ENCODE measurements around the gene MTFMT. TPM values are rescaled to one million over a fixed set of nuclear protein-coding genes. Genes with fewer than 3 reads are reported as not detected.
"Not testable (repeated sequence)": the region's sequence is repeated elsewhere in the genome, so short reads cannot be mapped to it uniquely, and the experiment has no call there.

MTFMT gene
- 15.7 and 22.6 TPM in 2 replicates for polyA plus RNA-seq (2014; cell fraction: cytosol; rRNA removed)
- polyA plus RNA-seq (2014; cell fraction: nucleus; rRNA removed), result 11.9 and 13.0 TPM in 2 replicates

GRCh38 chr15:65028921-65029735 lies at the start of gene MTFMT:
Gene MTFMT, minus strand, starts transcription at chr15:65029639. Its CDS starts 26 bp downstream, at chr15:65029613.
- peak; percentile 82 for DNase-seq (ENCODE audit: low spot score)

GRCh38 chr15:65077981-65078352 lies 48.5 kb upstream of the MTFMT start:
- peak; percentile 70 for DNase-seq (ENCODE audit: low spot score)

GRCh38 chr15:65077291-65077980 lies 48.0 kb upstream of the MTFMT start:
- DNase-seq (ENCODE audit: low spot score), result no peak

GRCh38 chr15:65076486-65077290 lies 47.2 kb upstream of the MTFMT start, which contains the start of gene KBTBD13:
Gene KBTBD13, plus strand, starts transcription at chr15:65076746. Its CDS starts 70 bp downstream, at chr15:65076816.
- no peak for DNase-seq (ENCODE audit: low spot score)

GRCh38 chr15:65075607-65076395 lies 46.4 kb upstream of the MTFMT start:
- DNase-seq (ENCODE audit: low spot score), result not testable (repeated sequence)

- DNase-seq (ENCODE audit: low spot score), result not testable (repeated sequence)
Measured at GRCh38 chr15:65074946-65075345, 45.5 kb upstream of the MTFMT start.

- DNase-seq (ENCODE audit: low spot score), result no peak
Measured at GRCh38 chr15:65072617-65073016, 43.2 kb upstream of the MTFMT start.

GRCh38 chr15:65072027-65072426 lies 42.6 kb upstream of the MTFMT start:
- no peak for DNase-seq (ENCODE audit: low spot score)

GRCh38 chr15:65071381-65071811 lies 42.0 kb upstream of the MTFMT start:
- no peak for DNase-seq (ENCODE audit: low spot score)

GRCh38 chr15:65069779-65070546 lies 40.5 kb upstream of the MTFMT start:
- no peak for DNase-seq (ENCODE audit: low spot score)

- DNase-seq (ENCODE audit: low spot score), result no peak
Measured at GRCh38 chr15:65069179-65069578, 39.7 kb upstream of the MTFMT start.

- no peak for DNase-seq (ENCODE audit: low spot score)
Measured at GRCh38 chr15:65068403-65068788, 39.0 kb upstream of the MTFMT start.

- DNase-seq (ENCODE audit: low spot score), result no peak
Measured at GRCh38 chr15:65067645-65068402, 38.4 kb upstream of the MTFMT start, which contains the start of gene RASL12. Gene RASL12, minus strand, starts transcription at chr15:65067991. Its CDS starts 156 bp downstream, at chr15:65067835.

- no peak for DNase-seq (ENCODE audit: low spot score)
Measured at GRCh38 chr15:65067317-65067644, 37.8 kb upstream of the MTFMT start.

- no peak for DNase-seq (ENCODE audit: low spot score)
Measured at GRCh38 chr15:65066635-65067316, 37.3 kb upstream of the MTFMT start.

- DNase-seq (ENCODE audit: low spot score), result no peak
Measured at GRCh38 chr15:65066001-65066634, 36.7 kb upstream of the MTFMT start.

- no peak for DNase-seq (ENCODE audit: low spot score)
Measured at GRCh38 chr15:65062726-65063125, 33.3 kb upstream of the MTFMT start.

- no peak for DNase-seq (ENCODE audit: low spot score)
Measured at GRCh38 chr15:65062061-65062460, 32.6 kb upstream of the MTFMT start.
